Neural cell (in vitro differentiated cells): ENCODE measurements around the gene TINAGL1. TPM values are rescaled to one million over a fixed set of nuclear protein-coding genes. Genes with fewer than 3 reads are reported as not detected.

Experiments
- H2AFZ ChIP-seq: fragments of 200-600, 300-800 bp; sonication (generic), shearing (Covaris generic); 2 replicates; pipeline ENCODE4 v1.6.0; 2014; ENCODE audit warnings: low read depth, mild to moderate bottlenecking, antibody characterized with exemption, low read length, moderate library complexity
- H3F3A ChIP-seq: fragments of 200-600 bp; shearing (Covaris generic); 2 replicates; pipeline ENCODE4 v1.6.1; 2016; ENCODE audit warnings: mild to moderate bottlenecking, moderate library complexity, mixed read lengths, antibody characterized with exemption, low read length; ENCODE audit not compliant: insufficient read depth, poor library complexity, severe bottlenecking
- H3K27ac ChIP-seq: fragments of 200-600, 300-800 bp; sonication (generic), shearing (Covaris generic); 2 replicates; pipeline ENCODE4 v1.5.1; 2014; ENCODE audit warnings: mild to moderate bottlenecking, low read length, moderate library complexity
- H3K27me3 ChIP-seq: fragments of 300-800, 200-600 bp; sonication (generic), shearing (Covaris generic); 2 replicates; pipeline ENCODE4 v1.6.0; 2014; ENCODE audit warnings: mild to moderate bottlenecking, low read depth, low read length, moderate library complexity; ENCODE audit not compliant: insufficient read depth
- H3K36me3 ChIP-seq: fragments of 300-800, 200-600 bp; sonication (generic), shearing (Covaris generic); 2 replicates; pipeline ENCODE4 v1.5.1; 2014; ENCODE audit warnings: mild to moderate bottlenecking, antibody characterized with exemption, low read length, moderate library complexity; ENCODE audit not compliant: insufficient read depth
- H3K4me2 ChIP-seq: fragments of 300-800, 200-600 bp; sonication (generic), shearing (Covaris generic); 2 replicates; pipeline ENCODE4 v1.6.0; 2014; ENCODE audit warnings: mild to moderate bottlenecking, low read length
- H3K4me3 ChIP-seq: fragments of 300-800, 200-600 bp; sonication (generic), shearing (Covaris generic); 2 replicates; pipeline ENCODE4 v1.5.1; 2014; ENCODE audit warnings: mild to moderate bottlenecking, low read length, moderate library complexity
- H3K79me2 ChIP-seq: fragments of 200-600 bp; shearing (Covaris generic); replicated peaks from 2 replicates; pipeline ENCODE4 v1.6.0; 2014; ENCODE audit warnings: mild to moderate bottlenecking, low read length, moderate library complexity; ENCODE audit not compliant: insufficient read depth
- H3K9ac ChIP-seq: fragments of 300-800, 200-600 bp; sonication (generic), shearing (Covaris generic); 2 replicates; pipeline ENCODE4 v1.6.1; 2016; ENCODE audit warnings: mild to moderate bottlenecking, low read length, mixed read lengths
- H3K9me2 ChIP-seq: fragments of 200-600 bp; shearing (Covaris generic); 2 replicates; pipeline ENCODE4 v1.6.1; 2016; ENCODE audit warnings: mild to moderate bottlenecking, low read length, mixed read lengths; ENCODE audit not compliant: insufficient read depth
- H3K9me3 ChIP-seq: fragments of 200-600, 300-800 bp; sonication (generic), shearing (Covaris generic); 2 replicates; pipeline ENCODE4 v1.6.1; 2016; ENCODE audit warnings: mild to moderate bottlenecking, mixed run types, low read length, moderate library complexity, mixed read lengths
- H4K20me1 ChIP-seq: fragments of 200-600 bp; shearing (Covaris generic); 2 replicates; pipeline ENCODE4 v1.6.1; 2016; ENCODE audit warnings: mild to moderate bottlenecking, mixed run types; ENCODE audit not compliant: insufficient read depth
- EP300 ChIP-seq: fragments of 450-650 bp; conservative IDR thresholded peaks from 2 replicates; pipeline ENCODE4 v1.6.1; 2014; ENCODE audit warnings: antibody characterized with exemption, mild to moderate bottlenecking, moderate library complexity; ENCODE audit not compliant: poor library complexity, severe bottlenecking
- EZH2 ChIP-seq: fragments of 200-600, 300-800 bp; shearing (Covaris generic), sonication (generic); IDR thresholded peaks from 2 replicates; pipeline ENCODE4 v1.6.1; 2014; ENCODE audit warnings: antibody characterized with exemption, low read length, borderline replicate concordance, mild to moderate bottlenecking; ENCODE audit not compliant: insufficient read depth, poor library complexity, severe bottlenecking
- MXI1 ChIP-seq: fragments of 450-650 bp; conservative IDR thresholded peaks from 2 replicates; pipeline ENCODE4 v1.6.1; 2014; ENCODE audit warnings: antibody characterized with exemption, mild to moderate bottlenecking; ENCODE audit not compliant: poor library complexity, severe bottlenecking
- POLR2AphosphoS5 ChIP-seq: IDR thresholded peaks from 2 replicates; pipeline ENCODE4 v1.6.1; 2012
- RAD21 ChIP-seq: fragments of 450-650 bp; conservative IDR thresholded peaks from 2 replicates; pipeline ENCODE4 v1.6.1; 2014; ENCODE audit warnings: antibody characterized with exemption, mild to moderate bottlenecking, moderate library complexity
- SMC3 ChIP-seq: fragments of 450-650 bp; conservative IDR thresholded peaks from 2 replicates; pipeline ENCODE4 v1.6.1; 2014; ENCODE audit warnings: antibody characterized with exemption, mild to moderate bottlenecking, moderate library complexity; ENCODE audit not compliant: poor library complexity
- TAF1 ChIP-seq: IDR thresholded peaks from 2 replicates; pipeline ENCODE4 v1.6.1; 2012; ENCODE audit warnings: low read depth
- polyA plus RNA-seq: library from polyadenylated mRNA; depleted of rRNA; stranded (reverse); fragments of >200 nt; gene quantifications from 2 replicates; pipeline ENCODE4 v1.2.3, GENCODE V29; 2014
- TF ChIP-seq, protein P1 (sequence below): IDR thresholded peaks from 2 replicates; pipeline ENCODE4 v1.6.1; 2012; ENCODE audit warnings: borderline replicate concordance
- TF ChIP-seq, protein P2 (sequence below): fragments of 450-650 bp; IDR thresholded peaks from 2 replicates; pipeline ENCODE4 v1.5.1; 2014; ENCODE audit warnings: antibody characterized with exemption, mild to moderate bottlenecking, moderate library complexity; ENCODE audit not compliant: poor library complexity, severe bottlenecking

TINAGL1 gene
- polyA plus RNA-seq, 1 donor from 2014 or later, result not detected

DNA sequence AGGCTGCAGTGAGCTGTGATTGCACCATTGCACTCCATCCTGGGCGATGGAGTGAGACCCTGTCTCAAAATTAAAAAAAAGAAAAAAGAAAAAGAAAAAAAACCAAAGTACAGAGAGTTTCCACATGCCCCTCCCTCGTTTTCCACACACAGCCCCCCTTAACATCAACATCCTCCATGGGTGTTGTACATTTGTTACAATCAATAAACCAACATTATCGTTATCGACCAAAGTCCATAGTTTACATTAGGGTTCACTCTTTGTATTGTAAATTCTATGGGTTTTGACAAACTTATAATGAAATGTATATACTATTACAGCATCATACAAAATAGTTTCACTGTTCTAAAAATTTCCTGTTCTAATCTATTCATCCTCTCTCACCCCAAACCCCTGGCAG is 15.9 kb upstream of the TINAGL1 start:
- no peak overlapping the region for H3K4me2 ChIP-seq
- H3K4me3 ChIP-seq, result no peak overlapping the region
- no peaks in the 10 kb centered on the region for H3K9me3 ChIP-seq
- no peaks in the 10 kb centered on the region for H3K9me2 ChIP-seq
- H3K27me3 ChIP-seq, result no peaks in the 10 kb centered on the region
- H3K79me2 ChIP-seq, result no peaks in the 10 kb centered on the region
- H4K20me1 ChIP-seq, result no peaks in the 10 kb centered on the region
- H3K9ac ChIP-seq, result no peak overlapping the region
- no peaks in the 10 kb centered on the region for H3K36me3 ChIP-seq
- TF ChIP-seq MXI1 (no peak), SMC3 (no peak), POLR2AphosphoS5 (no peak), EZH2 (no peak), EP300 (no peak), TAF1 (no peak), RAD21 (no peak)
- TF ChIP-seq, protein P1, sequence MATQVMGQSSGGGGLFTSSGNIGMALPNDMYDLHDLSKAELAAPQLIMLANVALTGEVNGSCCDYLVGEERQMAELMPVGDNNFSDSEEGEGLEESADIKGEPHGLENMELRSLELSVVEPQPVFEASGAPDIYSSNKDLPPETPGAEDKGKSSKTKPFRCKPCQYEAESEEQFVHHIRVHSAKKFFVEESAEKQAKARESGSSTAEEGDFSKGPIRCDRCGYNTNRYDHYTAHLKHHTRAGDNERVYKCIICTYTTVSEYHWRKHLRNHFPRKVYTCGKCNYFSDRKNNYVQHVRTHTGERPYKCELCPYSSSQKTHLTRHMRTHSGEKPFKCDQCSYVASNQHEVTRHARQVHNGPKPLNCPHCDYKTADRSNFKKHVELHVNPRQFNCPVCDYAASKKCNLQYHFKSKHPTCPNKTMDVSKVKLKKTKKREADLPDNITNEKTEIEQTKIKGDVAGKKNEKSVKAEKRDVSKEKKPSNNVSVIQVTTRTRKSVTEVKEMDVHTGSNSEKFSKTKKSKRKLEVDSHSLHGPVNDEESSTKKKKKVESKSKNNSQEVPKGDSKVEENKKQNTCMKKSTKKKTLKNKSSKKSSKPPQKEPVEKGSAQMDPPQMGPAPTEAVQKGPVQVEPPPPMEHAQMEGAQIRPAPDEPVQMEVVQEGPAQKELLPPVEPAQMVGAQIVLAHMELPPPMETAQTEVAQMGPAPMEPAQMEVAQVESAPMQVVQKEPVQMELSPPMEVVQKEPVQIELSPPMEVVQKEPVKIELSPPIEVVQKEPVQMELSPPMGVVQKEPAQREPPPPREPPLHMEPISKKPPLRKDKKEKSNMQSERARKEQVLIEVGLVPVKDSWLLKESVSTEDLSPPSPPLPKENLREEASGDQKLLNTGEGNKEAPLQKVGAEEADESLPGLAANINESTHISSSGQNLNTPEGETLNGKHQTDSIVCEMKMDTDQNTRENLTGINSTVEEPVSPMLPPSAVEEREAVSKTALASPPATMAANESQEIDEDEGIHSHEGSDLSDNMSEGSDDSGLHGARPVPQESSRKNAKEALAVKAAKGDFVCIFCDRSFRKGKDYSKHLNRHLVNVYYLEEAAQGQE, result no peak
- TF ChIP-seq, protein P2, sequence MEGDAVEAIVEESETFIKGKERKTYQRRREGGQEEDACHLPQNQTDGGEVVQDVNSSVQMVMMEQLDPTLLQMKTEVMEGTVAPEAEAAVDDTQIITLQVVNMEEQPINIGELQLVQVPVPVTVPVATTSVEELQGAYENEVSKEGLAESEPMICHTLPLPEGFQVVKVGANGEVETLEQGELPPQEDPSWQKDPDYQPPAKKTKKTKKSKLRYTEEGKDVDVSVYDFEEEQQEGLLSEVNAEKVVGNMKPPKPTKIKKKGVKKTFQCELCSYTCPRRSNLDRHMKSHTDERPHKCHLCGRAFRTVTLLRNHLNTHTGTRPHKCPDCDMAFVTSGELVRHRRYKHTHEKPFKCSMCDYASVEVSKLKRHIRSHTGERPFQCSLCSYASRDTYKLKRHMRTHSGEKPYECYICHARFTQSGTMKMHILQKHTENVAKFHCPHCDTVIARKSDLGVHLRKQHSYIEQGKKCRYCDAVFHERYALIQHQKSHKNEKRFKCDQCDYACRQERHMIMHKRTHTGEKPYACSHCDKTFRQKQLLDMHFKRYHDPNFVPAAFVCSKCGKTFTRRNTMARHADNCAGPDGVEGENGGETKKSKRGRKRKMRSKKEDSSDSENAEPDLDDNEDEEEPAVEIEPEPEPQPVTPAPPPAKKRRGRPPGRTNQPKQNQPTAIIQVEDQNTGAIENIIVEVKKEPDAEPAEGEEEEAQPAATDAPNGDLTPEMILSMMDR, result no peak
- H3F3A ChIP-seq, result no peaks in the 10 kb centered on the region
- H3K27ac ChIP-seq, result no peak overlapping the region
- H2AFZ ChIP-seq, result no peak overlapping the region

DNA sequence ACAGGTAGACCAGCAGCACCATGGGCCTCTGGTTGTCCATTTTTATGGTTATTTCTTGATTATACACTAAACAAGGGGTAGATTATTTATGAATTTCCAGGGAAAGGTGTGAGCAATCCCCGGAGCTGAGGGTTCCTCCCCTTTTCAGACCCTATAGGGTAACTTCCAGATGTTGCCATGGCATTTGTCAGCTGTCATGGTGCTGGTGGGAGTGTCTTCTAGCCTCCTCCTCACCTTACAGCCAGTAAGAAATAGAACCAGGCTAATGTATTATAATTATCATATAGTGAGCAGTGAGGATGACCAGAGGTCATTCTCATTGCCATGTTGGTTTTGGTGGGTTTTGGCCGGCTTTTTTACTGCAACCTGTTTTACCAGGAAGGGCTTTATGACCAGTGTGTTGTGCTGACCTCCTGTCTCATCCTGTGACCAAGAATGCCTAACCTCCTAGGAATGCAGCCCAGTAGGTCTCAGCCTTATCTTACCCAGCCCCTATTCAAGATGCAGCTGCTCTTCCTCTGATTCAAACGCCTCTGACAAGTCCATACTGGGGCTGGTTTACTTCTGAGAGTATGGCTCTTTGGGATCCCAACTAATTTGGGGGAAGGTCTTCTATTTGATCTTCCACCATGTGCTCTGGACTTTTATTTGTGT is 13.5 kb upstream of the TINAGL1 start:
- Histone ChIP-seq H2AFZ (no peak overlapping the region), H3K27ac (no peak overlapping the region), H3K9me2 (no peaks in the 10 kb centered on the region), H3K27me3 (no peaks in the 10 kb centered on the region), H4K20me1 (no peaks in the 10 kb centered on the region), H3K36me3 (no peaks in the 10 kb centered on the region), H3K4me2 (no peak overlapping the region), H3K4me3 (no peak overlapping the region), H3K9ac (no peak overlapping the region), H3K79me2 (no peaks in the 10 kb centered on the region), H3F3A (no peaks in the 10 kb centered on the region), H3K9me3 (no peaks in the 10 kb centered on the region)
- TF ChIP-seq, protein P2, result no peak
- no peak for TF ChIP-seq EP300
- no peak for TF ChIP-seq RAD21
- no peak for TF ChIP-seq EZH2
